ENCODE results near the gene PXDC1. TPM values are rescaled to one million over a fixed set of nuclear protein-coding genes. Genes with fewer than 3 reads are reported as not detected.

The PXDC1 gene
- total RNA-seq, 2 experiments from 2014 or later, result 0.29 to 0.36 TPM

DNA sequence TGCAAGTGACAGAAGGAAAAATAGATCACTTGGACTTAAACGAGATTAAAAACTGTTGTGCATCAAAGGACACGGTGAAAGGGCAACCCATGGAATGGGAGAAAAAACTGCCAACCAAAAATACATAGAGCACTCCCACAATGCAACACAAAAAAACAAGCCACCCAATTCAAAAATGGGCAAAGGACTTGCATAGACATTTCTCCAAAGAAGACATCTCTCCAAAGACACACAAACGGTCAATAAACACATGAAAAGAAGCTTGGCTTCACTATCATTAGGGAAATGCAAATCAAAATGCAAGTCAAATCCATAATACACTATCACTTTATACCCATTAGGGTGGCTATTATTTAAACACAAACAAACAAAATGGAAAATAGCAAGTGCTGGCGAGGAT is 45.0 kb downstream of the PXDC1 start:
- TF ChIP-seq, protein P1, sequence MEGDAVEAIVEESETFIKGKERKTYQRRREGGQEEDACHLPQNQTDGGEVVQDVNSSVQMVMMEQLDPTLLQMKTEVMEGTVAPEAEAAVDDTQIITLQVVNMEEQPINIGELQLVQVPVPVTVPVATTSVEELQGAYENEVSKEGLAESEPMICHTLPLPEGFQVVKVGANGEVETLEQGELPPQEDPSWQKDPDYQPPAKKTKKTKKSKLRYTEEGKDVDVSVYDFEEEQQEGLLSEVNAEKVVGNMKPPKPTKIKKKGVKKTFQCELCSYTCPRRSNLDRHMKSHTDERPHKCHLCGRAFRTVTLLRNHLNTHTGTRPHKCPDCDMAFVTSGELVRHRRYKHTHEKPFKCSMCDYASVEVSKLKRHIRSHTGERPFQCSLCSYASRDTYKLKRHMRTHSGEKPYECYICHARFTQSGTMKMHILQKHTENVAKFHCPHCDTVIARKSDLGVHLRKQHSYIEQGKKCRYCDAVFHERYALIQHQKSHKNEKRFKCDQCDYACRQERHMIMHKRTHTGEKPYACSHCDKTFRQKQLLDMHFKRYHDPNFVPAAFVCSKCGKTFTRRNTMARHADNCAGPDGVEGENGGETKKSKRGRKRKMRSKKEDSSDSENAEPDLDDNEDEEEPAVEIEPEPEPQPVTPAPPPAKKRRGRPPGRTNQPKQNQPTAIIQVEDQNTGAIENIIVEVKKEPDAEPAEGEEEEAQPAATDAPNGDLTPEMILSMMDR (IDR thresholded peaks at IDR 0.05), result no peak
- Mint-ChIP-seq H3K9me3 (no peaks in the 10 kb centered on the region), H3K27me3 (no peaks in the 10 kb centered on the region), H3K27ac (no peak overlapping the region), H3K36me3 (ENCODE audit: low read depth) (peaks cover 2% of the 10 kb centered on the region), H3K4me3 (no peak overlapping the region), H3K4me1 (ENCODE audit: low read depth) (no peaks in the 10 kb centered on the region)
- DNase-seq, result no peak
- intact Hi-C loops (cut with micrococcal nuclease), result no loop called here
- CTCF ChIA-PET, result interaction anchor here (0.5 kb wide), 1 partner anchor 1512 kb away, joined by 3 read pairs; no protein-coding TSS in a partner anchor
- POLR2A ChIA-PET, result no interaction called here
- no peak for ATAC-seq

DNA sequence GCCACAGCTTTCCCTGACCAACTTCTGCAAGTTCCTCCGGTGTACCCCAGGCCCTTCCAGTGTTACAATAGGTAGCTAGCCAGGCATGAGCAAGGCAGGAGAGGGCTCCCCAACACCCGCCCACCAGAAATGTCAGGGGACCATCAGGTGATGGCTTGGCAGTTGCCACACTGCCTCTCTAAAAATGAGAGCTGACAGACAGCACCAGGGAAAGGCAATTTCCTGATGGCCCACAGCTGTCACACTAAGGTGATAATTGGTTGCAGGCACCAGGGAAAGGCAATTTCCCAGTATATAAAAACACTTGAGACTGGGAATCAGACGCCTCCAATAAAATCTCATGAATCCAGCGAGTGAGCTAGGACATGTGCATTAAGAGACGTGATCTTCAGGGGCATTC is 49.9 kb downstream of the PXDC1 start:
- Mint-ChIP-seq H3K36me3 (ENCODE audit: low read depth) (peaks cover 6% of the 10 kb centered on the region), H3K4me3 (no peak overlapping the region), H3K9me3 (peaks cover 13% of the 10 kb centered on the region), H3K27me3 (no peaks in the 10 kb centered on the region), H3K27ac (no peak overlapping the region), H3K4me1 (ENCODE audit: low read depth) (no peaks in the 10 kb centered on the region)
- intact Hi-C loops (cut with micrococcal nuclease), result no loop called here
- TF ChIP-seq, protein P1 (IDR thresholded peaks at IDR 0.05), result no peak
- POLR2A ChIA-PET, result no interaction called here
- no peak for DNase-seq
- no peak for ATAC-seq
- CTCF ChIA-PET, result interaction anchor here (1.5 kb wide), 1 partner anchor 10 kb away, joined by 3 read pairs; no protein-coding TSS in a partner anchor

DNA sequence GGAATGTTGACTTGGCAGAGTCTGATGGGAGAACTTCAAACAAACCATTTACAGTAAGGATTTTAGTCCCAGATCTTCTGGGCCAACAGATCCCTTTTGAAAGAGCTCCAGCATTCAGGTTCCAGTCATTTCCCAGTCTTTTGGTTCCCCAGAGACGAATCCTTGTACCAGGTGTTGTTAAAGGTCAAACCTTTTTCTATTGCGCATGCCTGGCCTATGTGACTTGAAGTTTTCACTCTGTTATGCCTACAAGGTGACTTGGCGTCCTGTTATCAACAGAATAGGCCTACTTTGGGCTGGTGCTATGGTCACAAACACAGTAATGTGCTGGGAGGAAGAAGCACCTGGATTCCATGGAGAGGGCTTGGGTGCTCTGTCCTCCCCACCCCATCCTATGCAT is 52.3 kb downstream of the PXDC1 start:
- H3K4me3 Mint-ChIP-seq, result no peak overlapping the region
- no peak for DNase-seq
- ATAC-seq, result no peak
- intact Hi-C loops (cut with micrococcal nuclease), result no loop called here
- no peak overlapping the region for H3K27ac Mint-ChIP-seq
- no peaks in the 10 kb centered on the region for H3K4me1 Mint-ChIP-seq (ENCODE audit: low read depth)
- ChIA-PET CTCF (interaction anchor here (1.3 kb wide), 1 partner anchor 9 kb away, joined by 3 read pairs; no protein-coding TSS in a partner anchor), POLR2A (interaction anchor here (0.9 kb wide), 1 partner anchor 15 kb away, joined by 3 read pairs; no protein-coding TSS in a partner anchor)
- H3K27me3 Mint-ChIP-seq, result peaks cover 2% of the 10 kb centered on the region
- H3K36me3 Mint-ChIP-seq (ENCODE audit: low read depth), result peaks cover 6% of the 10 kb centered on the region
- H3K9me3 Mint-ChIP-seq, result peaks cover 13% of the 10 kb centered on the region
- TF ChIP-seq, protein P1 (IDR thresholded peaks at IDR 0.05), result no peak

DNA sequence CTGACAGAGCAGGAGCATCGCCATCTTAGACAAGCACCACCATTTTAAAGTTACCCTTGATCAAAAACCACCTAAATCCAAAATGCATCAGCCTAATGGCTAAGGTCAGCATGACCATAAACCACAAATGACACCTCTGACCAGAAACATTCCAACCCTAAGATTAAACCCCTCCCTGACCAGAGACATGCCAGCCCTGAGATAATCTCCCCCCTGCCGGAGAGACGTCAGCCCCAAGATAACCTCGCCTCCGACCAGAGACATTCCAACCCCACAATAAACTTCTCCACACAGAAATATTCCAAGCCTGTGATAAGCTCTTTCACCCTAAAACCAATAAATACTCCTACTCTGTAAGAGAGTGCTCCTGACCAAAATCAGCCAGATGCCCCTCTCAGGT is 53.5 kb downstream of the PXDC1 start:
- Mint-ChIP-seq H3K27me3 (peaks cover 2% of the 10 kb centered on the region), H3K36me3 (ENCODE audit: low read depth) (peaks cover 6% of the 10 kb centered on the region), H3K4me1 (ENCODE audit: low read depth) (no peaks in the 10 kb centered on the region), H3K9me3 (peaks cover 13% of the 10 kb centered on the region), H3K27ac (no peak overlapping the region), H3K4me3 (no peak overlapping the region)
- CTCF ChIA-PET, result interaction anchor here (1.3 kb wide), 1 partner anchor 8 kb away, joined by 3 read pairs; no protein-coding TSS in a partner anchor
- TF ChIP-seq, protein P1 (IDR thresholded peaks at IDR 0.05), result no peak
- POLR2A ChIA-PET, result no interaction called here
- DNase-seq, result no peak
- ATAC-seq, result no peak
- intact Hi-C loops (cut with micrococcal nuclease), result no loop called here

DNA sequence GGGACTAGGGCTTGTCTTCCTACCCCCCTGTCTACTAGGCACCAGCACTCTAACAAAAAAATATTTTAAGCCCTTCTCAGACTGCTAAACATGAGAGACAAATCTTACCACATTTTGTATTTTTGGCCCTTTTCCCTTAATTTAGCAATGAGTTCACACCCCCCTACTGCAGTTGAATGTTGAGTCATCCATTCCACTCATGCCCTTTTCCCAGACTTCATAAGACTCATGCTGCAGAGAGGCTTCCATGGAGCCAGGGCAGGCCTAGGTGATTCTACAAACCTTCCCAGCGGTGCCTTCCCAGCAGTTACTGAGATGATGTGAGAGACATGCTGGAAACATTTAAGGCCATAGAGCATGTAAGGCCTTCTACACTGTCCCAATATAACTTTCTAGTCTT is 53.9 kb downstream of the PXDC1 start:
- intact Hi-C loops (cut with micrococcal nuclease), result no loop called here
- peaks cover 13% of the 10 kb centered on the region for H3K9me3 Mint-ChIP-seq
- H3K36me3 Mint-ChIP-seq (ENCODE audit: low read depth), result peaks cover 6% of the 10 kb centered on the region
- DNase-seq (no peak), ATAC-seq (no peak)
- no peak overlapping the region for H3K4me3 Mint-ChIP-seq
- POLR2A ChIA-PET, result no interaction called here
- peaks cover 2% of the 10 kb centered on the region for H3K27me3 Mint-ChIP-seq
- TF ChIP-seq, protein P1 (IDR thresholded peaks at IDR 0.05), result no peak
- no peak overlapping the region for H3K27ac Mint-ChIP-seq
- no peaks in the 10 kb centered on the region for H3K4me1 Mint-ChIP-seq (ENCODE audit: low read depth)
- CTCF ChIA-PET, result no interaction called here
